Measurements from ENCODE around the gene RUNX1.

Gene RUNX1

GRCh38 chr21:34950980-34951379 is 98.1 kb downstream of the RUNX1 start (continued):
- TF ChIP-seq TSHZ2 (CRISPR knock-in tag; IDR thresholded peaks at IDR 0.05) (no peak), ZFP3 (CRISPR knock-in tag; IDR thresholded peaks at IDR 0.05) (no peak), GLIS3 (CRISPR knock-in tag; IDR thresholded peaks at IDR 0.05) (no peak), ZFP30 (CRISPR knock-in tag; IDR thresholded peaks at IDR 0.05) (no peak), ESRRG (CRISPR knock-in tag; IDR thresholded peaks at IDR 0.05) (no peak), CSRNP3 (CRISPR knock-in tag; IDR thresholded peaks at IDR 0.05) (no peak)

GRCh38 chr21:34949499-34949898 is 99.6 kb downstream of the RUNX1 start:
- TF ChIP-seq SNAI2 (CRISPR knock-in tag; IDR thresholded peaks at IDR 0.05), result no peak
- no peak for TF ChIP-seq ZNF8 (CRISPR knock-in tag; IDR thresholded peaks at IDR 0.05)
- no peak for TF ChIP-seq ESRRG (CRISPR knock-in tag; IDR thresholded peaks at IDR 0.05)
- no peak for TF ChIP-seq CSDC2 (CRISPR knock-in tag; IDR thresholded peaks at IDR 0.05)
- TF ChIP-seq POU6F1 (CRISPR knock-in tag; IDR thresholded peaks at IDR 0.05; ENCODE audit: borderline replicate concordance, low read depth), result no peak
- TF ChIP-seq ISL1 (CRISPR knock-in tag; IDR thresholded peaks at IDR 0.05), result no peak
- no peak for TF ChIP-seq TSHZ2 (CRISPR knock-in tag; IDR thresholded peaks at IDR 0.05)
- no peak for TF ChIP-seq ZNF565 (CRISPR knock-in tag; conservative IDR thresholded peaks at IDR 0.05; ENCODE audit: low read depth)
- TF ChIP-seq OSR1 (CRISPR knock-in tag; IDR thresholded peaks at IDR 0.05), result no peak
- no peak for TF ChIP-seq GLIS3 (CRISPR knock-in tag; IDR thresholded peaks at IDR 0.05)
- no peak for TF ChIP-seq ARNTL (CRISPR knock-in tag; IDR thresholded peaks at IDR 0.05; ENCODE audit: borderline replicate concordance, low read depth)
- no peak for TF ChIP-seq CSRNP3 (CRISPR knock-in tag; IDR thresholded peaks at IDR 0.05)
- no peak for TF ChIP-seq ZC3H10 (CRISPR knock-in tag; IDR thresholded peaks at IDR 0.05)
- no peak for ATAC-seq

- no peak for ATAC-seq
- TF ChIP-seq POU6F1 (CRISPR knock-in tag; IDR thresholded peaks at IDR 0.05; ENCODE audit: borderline replicate concordance, low read depth), result no peak
- no peak for TF ChIP-seq CSDC2 (CRISPR knock-in tag; IDR thresholded peaks at IDR 0.05)
- no peak for TF ChIP-seq ZFP3 (CRISPR knock-in tag; IDR thresholded peaks at IDR 0.05)
- TF ChIP-seq SNAI2 (CRISPR knock-in tag; IDR thresholded peaks at IDR 0.05), result no peak
- TF ChIP-seq CREB5 (CRISPR knock-in tag; IDR thresholded peaks at IDR 0.05; ENCODE audit: low read depth), result no peak
- no peak for TF ChIP-seq GLIS3 (CRISPR knock-in tag; IDR thresholded peaks at IDR 0.05)
- TF ChIP-seq TOX (CRISPR knock-in tag; IDR thresholded peaks at IDR 0.05; ENCODE audit: borderline replicate concordance), result no peak
- TF ChIP-seq RARB (CRISPR knock-in tag; IDR thresholded peaks at IDR 0.05), result no peak
- TF ChIP-seq ZFP30 (CRISPR knock-in tag; IDR thresholded peaks at IDR 0.05), result no peak
- TF ChIP-seq ZC3H10 (CRISPR knock-in tag; IDR thresholded peaks at IDR 0.05), result no peak
- TF ChIP-seq BACH2 (CRISPR knock-in tag; IDR thresholded peaks at IDR 0.05; ENCODE audit: borderline replicate concordance), result no peak
Measured at GRCh38 chr21:34949030-34949429, 100.1 kb downstream of the RUNX1 start.

All from SK-N-SH treated with all-trans-retinoic acid at 6 μM for 48 hours (cell line).